ENCODE data around the gene FAT4.
A peak's percentile ranks its signal among the peaks of the same experiment; 100 is the strongest.

The FAT4 gene

GRCh38 chr4:125317525-125317877, 2.7 kb downstream of the FAT4 start:
- Histone ChIP-seq H3K4me3 (ENCODE audit: insufficient read length, low read depth) (peak overlapping the region; percentile 51), H3K36me3 (ENCODE audit: insufficient read depth, insufficient read length, low read length) (no peaks in the 10 kb centered on the region), H3K9ac (ENCODE audit: insufficient read length, low read depth) (peak overlapping the region; percentile 38), H3K9me3 (ENCODE audit: insufficient read depth, low read length) (no peaks in the 10 kb centered on the region), H3K27me3 (ENCODE audit: insufficient read depth, insufficient read length) (peaks cover 31% of the 10 kb centered on the region), H3K4me1 (ENCODE audit: insufficient read depth, insufficient read length) (no peaks in the 10 kb centered on the region)
- DNase-seq (ENCODE audit: low read depth, low spot score), result no peak
- TF ChIP-seq ZNF274 (IDR thresholded peaks at IDR 0.05; ENCODE audit: low read depth, low read length) (no peak), SUZ12 (IDR thresholded peaks at IDR 0.05; ENCODE audit: extremely low read depth, insufficient read depth, insufficient read length) (no peak), YY1 (IDR thresholded peaks at IDR 0.05; ENCODE audit: insufficient read depth, insufficient read length) (no peak)

DNA sequence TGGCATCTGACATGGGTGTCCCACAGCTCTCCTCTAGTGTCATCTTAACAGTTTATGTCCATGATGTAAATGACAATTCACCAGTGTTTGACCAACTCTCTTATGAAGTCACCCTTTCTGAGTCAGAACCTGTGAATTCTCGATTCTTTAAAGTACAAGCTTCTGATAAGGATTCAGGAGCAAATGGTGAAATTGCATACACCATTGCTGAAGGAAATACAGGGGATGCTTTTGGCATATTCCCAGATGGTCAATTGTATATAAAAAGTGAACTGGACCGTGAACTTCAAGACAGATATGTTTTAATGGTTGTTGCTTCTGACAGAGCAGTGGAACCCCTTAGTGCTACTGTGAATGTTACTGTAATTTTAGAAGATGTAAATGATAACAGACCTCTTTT, 4.6 kb downstream of the FAT4 start:
- TF ChIP-seq SUZ12 (IDR thresholded peaks at IDR 0.05; ENCODE audit: extremely low read depth, insufficient read depth, insufficient read length), result no peak
- no peak for TF ChIP-seq YY1 (IDR thresholded peaks at IDR 0.05; ENCODE audit: insufficient read depth, insufficient read length)
- no peak for TF ChIP-seq ZNF274 (IDR thresholded peaks at IDR 0.05; ENCODE audit: low read depth, low read length)
- Histone ChIP-seq H3K36me3 (ENCODE audit: insufficient read depth, insufficient read length, low read length) (no peaks in the 10 kb centered on the region), H3K9me3 (ENCODE audit: insufficient read depth, low read length) (no peaks in the 10 kb centered on the region), H3K4me3 (ENCODE audit: insufficient read length, low read depth) (no peak overlapping the region), H3K9ac (ENCODE audit: insufficient read length, low read depth) (no peak overlapping the region), H3K4me1 (ENCODE audit: insufficient read depth, insufficient read length) (no peaks in the 10 kb centered on the region), H3K27me3 (ENCODE audit: insufficient read depth, insufficient read length) (peaks cover 31% of the 10 kb centered on the region)
- DNase-seq (ENCODE audit: low read depth, low spot score), result no peak

GRCh38 chr4:125321709-125322365, 7.1 kb downstream of the FAT4 start:
- no peak for DNase-seq (ENCODE audit: low read depth, low spot score)
- H3K27me3 ChIP-seq (ENCODE audit: insufficient read depth, insufficient read length), result peaks cover 19% of the 10 kb centered on the region
- no peak for TF ChIP-seq YY1 (IDR thresholded peaks at IDR 0.05; ENCODE audit: insufficient read depth, insufficient read length)
- no peak for TF ChIP-seq ZNF274 (IDR thresholded peaks at IDR 0.05; ENCODE audit: low read depth, low read length)
- no peak for TF ChIP-seq SUZ12 (IDR thresholded peaks at IDR 0.05; ENCODE audit: extremely low read depth, insufficient read depth, insufficient read length)
- no peaks in the 10 kb centered on the region for H3K4me1 ChIP-seq (ENCODE audit: insufficient read depth, insufficient read length)
- no peak overlapping the region for H3K9ac ChIP-seq (ENCODE audit: insufficient read length, low read depth)
- H3K4me3 ChIP-seq (ENCODE audit: insufficient read length, low read depth), result no peak overlapping the region
- no peaks in the 10 kb centered on the region for H3K36me3 ChIP-seq (ENCODE audit: insufficient read depth, insufficient read length, low read length)
- no peaks in the 10 kb centered on the region for H3K9me3 ChIP-seq (ENCODE audit: insufficient read depth, low read length)

DNA sequence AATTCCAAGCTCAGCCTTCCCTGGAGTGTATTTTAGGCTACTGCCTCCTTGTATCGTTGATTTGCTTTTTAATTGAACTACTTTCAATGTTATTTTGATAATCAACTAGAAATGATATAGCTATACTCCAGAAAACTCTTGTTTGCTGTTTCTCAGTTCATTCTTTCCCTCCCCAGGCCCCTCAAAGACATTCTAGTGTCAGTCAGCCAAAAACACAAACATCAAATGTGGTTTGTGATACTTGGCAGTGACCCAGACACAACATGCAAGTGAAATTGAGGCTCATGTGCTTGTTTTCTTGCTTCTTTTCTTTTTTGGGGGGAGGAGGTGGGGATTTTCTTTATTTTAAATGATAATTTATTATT, 7.6 kb downstream of the FAT4 start:
- Histone ChIP-seq H3K4me1 (ENCODE audit: insufficient read depth, insufficient read length) (no peaks in the 10 kb centered on the region), H3K4me3 (ENCODE audit: insufficient read length, low read depth) (no peak overlapping the region), H3K27me3 (ENCODE audit: insufficient read depth, insufficient read length) (peaks cover 13% of the 10 kb centered on the region), H3K9ac (ENCODE audit: insufficient read length, low read depth) (no peak overlapping the region), H3K36me3 (ENCODE audit: insufficient read depth, insufficient read length, low read length) (no peaks in the 10 kb centered on the region), H3K9me3 (ENCODE audit: insufficient read depth, low read length) (no peaks in the 10 kb centered on the region)
- DNase-seq (ENCODE audit: low read depth, low spot score), result no peak
- no peak for TF ChIP-seq ZNF274 (IDR thresholded peaks at IDR 0.05; ENCODE audit: low read depth, low read length)
- TF ChIP-seq YY1 (IDR thresholded peaks at IDR 0.05; ENCODE audit: insufficient read depth, insufficient read length), result no peak
- TF ChIP-seq SUZ12 (IDR thresholded peaks at IDR 0.05; ENCODE audit: extremely low read depth, insufficient read depth, insufficient read length), result no peak

DNA sequence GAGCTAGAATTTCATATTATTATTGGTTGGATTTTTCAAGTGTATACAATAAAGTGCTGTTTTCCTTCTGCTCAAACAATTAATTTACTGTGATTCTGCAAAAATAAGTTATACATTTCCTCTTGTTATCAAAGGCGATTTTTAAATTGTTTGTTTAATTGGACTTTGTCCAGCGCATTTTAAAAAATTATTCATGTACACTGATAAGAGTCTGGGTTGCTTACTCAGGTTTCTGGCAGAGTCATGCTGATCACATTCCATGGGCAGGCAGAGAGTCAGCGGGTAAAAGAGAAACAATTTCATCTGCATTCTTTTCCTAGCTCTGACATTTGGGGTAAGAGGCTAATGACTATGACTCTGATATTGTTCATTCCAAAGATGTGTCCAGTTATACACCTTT, 8.9 kb downstream of the FAT4 start:
- Histone ChIP-seq H3K9ac (ENCODE audit: insufficient read length, low read depth) (no peak overlapping the region), H3K4me1 (ENCODE audit: insufficient read depth, insufficient read length) (no peaks in the 10 kb centered on the region), H3K36me3 (ENCODE audit: insufficient read depth, insufficient read length, low read length) (no peaks in the 10 kb centered on the region), H3K9me3 (ENCODE audit: insufficient read depth, low read length) (no peaks in the 10 kb centered on the region), H3K27me3 (ENCODE audit: insufficient read depth, insufficient read length) (peaks cover under 1% of the 10 kb centered on the region), H3K4me3 (ENCODE audit: insufficient read length, low read depth) (no peak overlapping the region)
- no peak for DNase-seq (ENCODE audit: low read depth, low spot score)
- TF ChIP-seq SUZ12 (IDR thresholded peaks at IDR 0.05; ENCODE audit: extremely low read depth, insufficient read depth, insufficient read length) (no peak), YY1 (IDR thresholded peaks at IDR 0.05; ENCODE audit: insufficient read depth, insufficient read length) (no peak), ZNF274 (IDR thresholded peaks at IDR 0.05; ENCODE audit: low read depth, low read length) (no peak)

- Histone ChIP-seq H3K9me3 (ENCODE audit: insufficient read depth, low read length) (no peaks in the 10 kb centered on the region), H3K36me3 (ENCODE audit: insufficient read depth, insufficient read length, low read length) (no peaks in the 10 kb centered on the region), H3K27me3 (ENCODE audit: insufficient read depth, insufficient read length) (no peaks in the 10 kb centered on the region), H3K4me1 (ENCODE audit: insufficient read depth, insufficient read length) (no peaks in the 10 kb centered on the region), H3K9ac (ENCODE audit: insufficient read length, low read depth) (no peak overlapping the region), H3K4me3 (ENCODE audit: insufficient read length, low read depth) (no peak overlapping the region)
- TF ChIP-seq YY1 (IDR thresholded peaks at IDR 0.05; ENCODE audit: insufficient read depth, insufficient read length) (no peak), SUZ12 (IDR thresholded peaks at IDR 0.05; ENCODE audit: extremely low read depth, insufficient read depth, insufficient read length) (no peak)
- DNase-seq (ENCODE audit: low read depth, low spot score), result no peak
Observed at GRCh38 chr4:125325733-125326132, 11.0 kb downstream of the FAT4 start.

DNA sequence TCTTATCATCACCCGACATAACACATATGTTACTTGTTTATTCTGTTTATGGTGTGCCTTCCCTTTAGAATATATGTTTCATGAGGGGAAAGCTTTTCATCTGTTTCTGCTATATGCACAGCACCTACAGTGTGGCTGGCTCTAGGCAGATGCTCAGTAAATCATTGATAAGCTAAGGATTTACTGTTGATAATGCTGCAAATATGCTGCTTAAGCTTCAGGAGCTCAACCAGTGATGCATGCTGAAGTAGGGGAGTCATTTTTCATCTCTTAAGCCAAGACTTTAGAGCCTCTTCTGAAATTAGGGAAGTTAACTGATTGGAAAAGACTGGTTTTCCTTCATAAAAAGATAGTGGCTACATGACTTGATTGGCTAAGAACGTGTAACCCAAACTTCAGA, 16.4 kb downstream of the FAT4 start:
- TF ChIP-seq YY1 (IDR thresholded peaks at IDR 0.05; ENCODE audit: insufficient read depth, insufficient read length) (no peak), ZNF274 (IDR thresholded peaks at IDR 0.05; ENCODE audit: low read depth, low read length) (no peak), SUZ12 (IDR thresholded peaks at IDR 0.05; ENCODE audit: extremely low read depth, insufficient read depth, insufficient read length) (no peak)
- DNase-seq (ENCODE audit: low read depth, low spot score), result no peak

More for the DNA sequence above, 16.4 kb downstream of the FAT4 start:
- no peaks in the 10 kb centered on the region for H3K36me3 ChIP-seq (ENCODE audit: insufficient read depth, insufficient read length, low read length)
- no peaks in the 10 kb centered on the region for H3K27me3 ChIP-seq (ENCODE audit: insufficient read depth, insufficient read length)
- no peak overlapping the region for H3K9ac ChIP-seq (ENCODE audit: insufficient read length, low read depth)
- H3K4me3 ChIP-seq (ENCODE audit: insufficient read length, low read depth), result no peak overlapping the region
- H3K9me3 ChIP-seq (ENCODE audit: insufficient read depth, low read length), result no peaks in the 10 kb centered on the region
- H3K4me1 ChIP-seq (ENCODE audit: insufficient read depth, insufficient read length), result no peaks in the 10 kb centered on the region
